ENCODE data around the gene ISOC2.
"Not testable (repeated sequence)": the region's sequence is repeated elsewhere in the genome, so short reads cannot be mapped to it uniquely, and the experiment has no call there.

ISOC2 gene

GRCh38 chr19:55418185-55418584 lies 43.3 kb downstream of the ISOC2 start:
- no peak for DNase-seq (ENCODE audit: low read depth in 3 of 3, low spot score in 1 of 3)

DNA sequence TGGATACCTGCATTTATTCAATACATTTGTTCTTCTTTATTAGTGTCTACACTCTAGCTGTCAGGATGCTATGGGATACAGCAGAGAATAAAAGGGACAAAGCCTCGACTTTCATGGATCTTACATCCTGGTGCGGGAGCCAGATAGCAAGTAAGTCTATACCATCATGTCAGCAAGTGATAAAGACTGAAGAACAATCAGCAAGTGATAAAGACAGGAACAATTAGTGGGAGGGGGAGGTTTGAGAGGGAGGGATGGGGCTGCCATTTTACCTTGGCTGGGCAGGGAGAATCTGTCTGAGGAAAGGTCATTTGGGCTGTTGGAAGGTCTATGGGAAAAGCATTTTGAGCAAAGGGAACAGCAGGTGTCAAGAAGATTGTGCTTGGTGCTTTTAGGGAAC lies 51.3 kb downstream of the ISOC2 start:
- DNase-seq (ENCODE audit: low read depth in 3 of 3, low spot score in 1 of 3) = no peak

GRCh38 chr19:55409179-55409578 lies 52.3 kb downstream of the ISOC2 start:
- DNase-seq (ENCODE audit: low read depth in 3 of 3, low spot score in 1 of 3) = not testable (repeated sequence)

DNA sequence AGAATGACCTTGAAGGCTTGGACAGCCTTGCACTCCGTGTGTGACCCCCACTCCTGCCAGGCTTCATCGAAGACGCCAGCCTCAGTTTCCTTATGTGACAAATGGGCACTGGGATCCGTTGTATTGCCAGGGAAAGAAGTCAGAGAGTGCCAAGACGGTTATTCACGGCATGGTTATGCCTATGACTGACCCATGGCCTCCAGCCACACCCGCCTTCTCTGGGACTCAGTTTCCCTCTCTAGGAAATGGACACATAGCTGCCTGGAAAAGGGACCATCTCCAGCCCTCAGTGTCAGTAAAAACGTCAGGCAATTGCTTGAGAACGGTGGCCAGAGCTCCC lies 52.9 kb downstream of the ISOC2 start:
- no peak for DNase-seq (ENCODE audit: low read depth in 3 of 3, low spot score in 1 of 3)

DNA sequence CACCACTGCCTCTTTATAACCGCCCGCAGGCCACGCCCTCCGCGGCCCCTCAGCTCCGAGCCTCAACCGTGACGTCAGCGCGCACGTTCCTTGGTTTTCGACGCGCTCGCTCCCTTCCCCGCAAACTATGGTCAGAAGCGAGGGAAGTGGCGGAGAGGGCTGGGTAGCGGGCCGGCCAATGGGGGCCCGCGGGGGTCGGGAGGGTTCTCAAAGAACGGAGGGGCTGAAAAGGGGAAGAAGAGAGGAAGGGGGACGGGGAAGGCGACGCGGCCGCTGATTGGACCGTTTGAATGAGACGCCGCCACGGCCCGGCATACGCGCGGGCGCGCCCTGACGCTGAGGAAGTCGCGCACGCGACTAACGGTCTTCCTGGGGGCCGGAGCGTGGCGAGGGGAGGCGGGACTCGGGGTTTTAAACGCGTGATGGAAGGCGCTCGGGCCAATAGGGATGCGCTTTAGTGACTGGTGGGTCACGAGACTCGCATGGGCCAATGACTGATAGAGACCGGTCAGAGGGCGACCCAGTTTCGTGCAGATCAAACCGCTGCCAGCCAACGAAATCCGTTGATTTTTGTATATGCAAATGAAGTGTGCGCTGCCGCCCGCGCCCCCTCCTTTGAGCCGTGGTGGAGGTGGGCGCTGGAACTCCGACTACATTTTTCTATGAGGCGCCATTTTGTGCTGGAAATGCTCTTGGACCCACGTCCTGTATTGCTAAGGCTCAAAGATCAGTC lies 53.5 kb downstream of the ISOC2 start:
- DNase-seq (ENCODE audit: low read depth in 3 of 3, low spot score in 1 of 3) = peak; percentile 92 to 94 (median 93)

GRCh38 chr19:55407550-55407799 lies 54.0 kb downstream of the ISOC2 start, which contains the start of gene UBE2S:
TSS of gene UBE2S (minus strand) at chr19:55407788. CDS start at chr19:55407589, 199 bp downstream.
- DNase-seq (ENCODE audit: low read depth in 3 of 3, low spot score in 1 of 3) = not testable (repeated sequence)

DNA sequence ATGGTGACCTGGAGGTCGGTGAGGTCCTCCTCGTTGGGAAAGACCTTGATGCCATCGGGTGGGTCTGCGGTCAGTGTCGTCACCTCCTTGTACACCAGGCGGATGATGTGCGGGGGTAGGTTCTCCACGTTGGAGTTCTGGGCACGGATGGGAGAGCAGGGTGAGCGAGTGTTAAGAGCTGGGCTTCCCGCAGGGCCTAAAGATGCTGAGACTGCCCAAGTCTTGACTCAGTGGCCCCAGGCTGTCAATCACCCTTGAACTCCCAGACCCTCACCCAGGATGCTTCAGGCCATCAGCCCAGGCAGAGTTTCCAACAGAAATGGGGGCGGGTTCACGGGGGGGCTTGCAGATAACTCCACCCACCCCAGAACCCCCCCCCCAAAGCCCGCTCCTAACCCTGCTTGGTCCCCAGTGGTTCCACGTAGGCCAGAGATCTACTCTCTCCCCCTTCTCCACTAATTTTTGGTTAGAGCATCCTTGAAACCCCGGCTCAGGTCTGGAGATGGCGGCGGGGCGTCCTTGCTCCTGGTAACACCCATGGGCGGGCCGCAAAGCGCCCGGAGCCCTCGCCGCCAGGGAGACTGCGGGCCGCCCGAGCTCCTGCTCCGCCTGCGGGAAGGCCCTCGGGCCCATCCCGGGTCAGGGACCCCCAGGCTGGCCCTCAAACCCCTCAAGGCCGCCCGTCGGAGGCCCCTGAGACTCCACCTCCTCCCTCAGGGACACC lies 54.5 kb downstream of the ISOC2 start:
- no peak for DNase-seq (ENCODE audit: low read depth in 3 of 3, low spot score in 1 of 3)

GRCh38 chr19:55406091-55406825 lies 55.2 kb downstream of the ISOC2 start:
- no peak for DNase-seq (ENCODE audit: low read depth in 3 of 3, low spot score in 1 of 3)

DNA sequence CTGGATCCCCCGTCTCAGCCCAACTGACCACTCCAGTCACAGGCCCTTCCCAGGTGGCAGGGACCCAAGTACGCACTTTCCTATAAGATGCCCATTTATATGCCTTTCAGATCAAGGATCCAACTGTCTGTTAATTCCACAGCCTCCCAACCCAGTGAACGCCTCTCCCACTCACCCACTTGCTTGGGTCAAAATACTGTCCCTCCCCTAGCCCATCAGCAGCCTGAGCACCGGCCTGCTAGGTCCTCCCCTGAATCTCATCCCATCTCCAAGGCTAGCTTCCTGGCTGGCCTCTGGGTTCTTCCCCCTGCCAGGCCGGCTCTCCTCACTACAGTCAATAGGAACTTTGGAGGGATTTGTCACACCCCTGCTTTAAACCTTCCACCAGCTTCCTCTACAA lies 55.8 kb downstream of the ISOC2 start:
- DNase-seq (ENCODE audit: low read depth in 3 of 3, low spot score in 1 of 3) = no peak
